GM19468 (cell line): ENCODE results near the gene ZNF296.

Source experiments
- ATAC-seq: cut with Tn5 transposase; IDR thresholded peaks from one replicate; pipeline ENCODE4 v1.9.1; 2021; ENCODE audit warnings: mild to moderate bottlenecking, moderate library complexity, moderate number of reproducible peaks; ENCODE audit not compliant: unreplicated experiment; ENCODE audit errors: extremely low read depth

Gene ZNF296

GRCh38 chr19:45035755-45036154 is 40.5 kb downstream of the ZNF296 start:
- no peak for ATAC-seq

GRCh38 chr19:45032421-45032820 is 43.9 kb downstream of the ZNF296 start:
- ATAC-seq: no peak

- no peak for ATAC-seq
These were observed 45.5 kb downstream of the ZNF296 start for GRCh38 chr19:45030825-45031224.

GRCh38 chr19:45027371-45027770 is 48.9 kb downstream of the ZNF296 start:
- ATAC-seq: no peak

- no peak for ATAC-seq
These were observed 51.0 kb downstream of the ZNF296 start for GRCh38 chr19:45025264-45025663.

GRCh38 chr19:45023048-45023447 is 53.2 kb downstream of the ZNF296 start:
- no peak for ATAC-seq

GRCh38 chr19:45021971-45022370 is 54.3 kb downstream of the ZNF296 start:
- ATAC-seq: no peak
